NCI-H128 (cell line): ENCODE measurements around the gene ACP2.
A peak's percentile ranks its signal among the peaks of the same experiment; 100 is the strongest.

Experiments
- DNase-seq: peaks from one replicate; lab custom pipeline; 2025; ENCODE audit not compliant: unreplicated experiment; lab: John Stamatoyannopoulos, UW

ACP2 gene

GRCh38 chr11:47244448-47245350, 3.9 kb downstream of the ACP2 start:
- DNase-seq, result no peak

- DNase-seq, result no peak
These were observed 5.2 kb downstream of the ACP2 start for GRCh38 chr11:47243454-47243853.

- DNase-seq, result no peak
These were observed 5.9 kb downstream of the ACP2 start for GRCh38 chr11:47242596-47243192.

- DNase-seq, result no peak
These were observed 6.7 kb downstream of the ACP2 start for GRCh38 chr11:47241841-47242301.

- DNase-seq, result no peak
These were observed 8.8 kb downstream of the ACP2 start for GRCh38 chr11:47239852-47240251.

- DNase-seq, result no peak
These were observed 12.1 kb downstream of the ACP2 start for GRCh38 chr11:47236482-47236881.

- no peak for DNase-seq
These were observed 13.5 kb downstream of the ACP2 start for GRCh38 chr11:47235163-47235562.

- DNase-seq, result no peak
These were observed 13.9 kb downstream of the ACP2 start for GRCh38 chr11:47234669-47235100.

GRCh38 chr11:47233989-47234668, 14.5 kb downstream of the ACP2 start:
- DNase-seq, result no peak

GRCh38 chr11:47233051-47233450, 15.6 kb downstream of the ACP2 start:
- no peak for DNase-seq

GRCh38 chr11:47229161-47229560, 19.5 kb downstream of the ACP2 start:
- DNase-seq, result no peak

GRCh38 chr11:47225552-47226400, 22.8 kb downstream of the ACP2 start:
- DNase-seq, result no peak

- no peak for DNase-seq
These were observed 25.9 kb downstream of the ACP2 start for GRCh38 chr11:47222696-47223095.

GRCh38 chr11:47220401-47220821, 28.2 kb downstream of the ACP2 start:
- DNase-seq, result no peak

- no peak for DNase-seq
These were observed 32.4 kb downstream of the ACP2 start for GRCh38 chr11:47216121-47216798.

GRCh38 chr11:47215366-47215910, 33.2 kb downstream of the ACP2 start:
- no peak for DNase-seq

GRCh38 chr11:47213950-47214565, 34.6 kb downstream of the ACP2 start:
- peak; percentile 81 for DNase-seq

GRCh38 chr11:47212938-47213337, 35.7 kb downstream of the ACP2 start:
- no peak for DNase-seq

GRCh38 chr11:47208628-47209027, 40.0 kb downstream of the ACP2 start:
- DNase-seq, result no peak
